Testis (tissue), 3 donors: ENCODE measurements around the gene BSX. TPM values are rescaled to one million over a fixed set of nuclear protein-coding genes. Genes with fewer than 3 reads are reported as not detected.

Source experiments
- DNase-seq: peaks from one replicate; pipeline ENCODE4 v3.0.0-alpha.2; 2019
- H3K27ac ChIP-seq, 2 donors: fragments of 200-600 bp; sonication (generic); one replicate each; pipeline ENCODE4 v1.5.1; 2019
- H3K27me3 ChIP-seq: fragments of 200-600 bp; sonication (generic); one replicate; pipeline ENCODE4 v1.5.1; 2019
- H3K36me3 ChIP-seq: fragments of 200-600 bp; sonication (generic); one replicate; pipeline ENCODE4 v1.5.1; 2017; ENCODE audit warnings: low read depth; ENCODE audit errors: missing control alignments
- H3K4me1 ChIP-seq: fragments of 200-600 bp; sonication (generic); one replicate; pipeline ENCODE4 v1.5.1; 2019
- H3K4me3 ChIP-seq, 2 donors: fragments of 200-600 bp; sonication (generic); one replicate each; pipeline ENCODE4 v1.5.1; 2017 to 2019
- H3K9me3 ChIP-seq: fragments of 200-600 bp; sonication (generic); one replicate; pipeline ENCODE4 v1.5.1; 2017
- POLR2A ChIP-seq: fragments of 450-650 bp; IDR thresholded peaks from one replicate; pipeline ENCODE4 v1.6.1; 2017; ENCODE audit warnings: antibody characterized with exemption, mild to moderate bottlenecking, moderate library complexity
- WGBS, 2 donors: methylation state at CpG; one replicate each; pipeline ENCODE4 v1.1.5; 2018; 5-methylcytosine and 5-hydroxymethylcytosine counted together
- intact Hi-C: fragments of 100-400 bp; cut with DNase I; formaldehyde crosslinking; loops from one replicate; pipeline ENCODE4 v1.15.1; 2023; ENCODE audit warnings: low total_unique reads
- polyA plus RNA-seq: library from polyadenylated mRNA; stranded (reverse); fragments of 350-450 nt; fragmentation: Illumina TruSeq; extraction: RNeasy Lipid Tissue Mini Kit (QIAGEN cat#74804); gene quantifications from one replicate; pipeline ENCODE4 v1.2.3, GENCODE V29; 2014; ENCODE audit warnings: low read depth, low replicate concordance; ENCODE audit not compliant: insufficient read depth
- total RNA-seq, 2 donors: library from RNA; depleted of rRNA; stranded (reverse); fragments of >200 nt; gene quantifications; one replicate each; pipeline ENCODE4 v1.2.3, GENCODE V29; 2016
- TF ChIP-seq, protein P1 (sequence below), 3 experiments: fragments of 450-650 bp in 2 of 3; fragments of 200-600 bp in 1 of 3; sonication (generic) in 1 of 3; IDR thresholded peaks; one replicate each; pipeline ENCODE4 v1.5.1; 2016 to 2019; ENCODE audit warnings: antibody characterized with exemption in 3 of 3, mild to moderate bottlenecking in 2 of 3, moderate library complexity in 1 of 3

The BSX gene
- total and polyA plus RNA-seq, 3 donors from 2014 or later: not detected

DNA sequence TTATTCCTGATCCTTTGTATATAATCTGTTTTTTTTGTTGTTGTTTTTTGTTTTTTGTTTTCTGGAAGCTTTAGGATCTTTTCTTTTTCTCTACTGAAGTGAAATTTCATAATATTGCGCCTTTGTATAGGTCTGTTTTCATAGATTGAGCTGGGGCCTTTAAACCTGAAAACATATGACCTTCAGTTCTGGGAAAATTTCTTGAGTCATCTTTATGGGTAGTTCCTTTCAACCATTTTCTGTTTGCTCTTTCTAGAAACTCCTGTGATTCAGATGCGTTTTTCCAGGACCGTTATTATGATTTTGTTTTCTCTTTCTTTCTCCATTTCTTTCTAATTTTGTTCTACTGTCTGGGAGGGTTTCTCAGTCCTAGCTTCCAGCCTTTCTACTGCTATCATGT lies 43.7 kb downstream of the BSX start:
- Histone ChIP-seq H3K4me1 (no peaks in the 10 kb centered on the region), H3K27me3 (no peaks in the 10 kb centered on the region), H3K9me3 (no peaks in the 10 kb centered on the region), H3K36me3 (no peaks in the 10 kb centered on the region), H3K4me3 (no peak overlapping the region), H3K27ac (no peak overlapping the region)
- 84 to 94% methylated on average over 3 of the region's 3 CpGs for WGBS, 2 donors
- intact Hi-C loops: no loop called here
- TF ChIP-seq, protein P1, sequence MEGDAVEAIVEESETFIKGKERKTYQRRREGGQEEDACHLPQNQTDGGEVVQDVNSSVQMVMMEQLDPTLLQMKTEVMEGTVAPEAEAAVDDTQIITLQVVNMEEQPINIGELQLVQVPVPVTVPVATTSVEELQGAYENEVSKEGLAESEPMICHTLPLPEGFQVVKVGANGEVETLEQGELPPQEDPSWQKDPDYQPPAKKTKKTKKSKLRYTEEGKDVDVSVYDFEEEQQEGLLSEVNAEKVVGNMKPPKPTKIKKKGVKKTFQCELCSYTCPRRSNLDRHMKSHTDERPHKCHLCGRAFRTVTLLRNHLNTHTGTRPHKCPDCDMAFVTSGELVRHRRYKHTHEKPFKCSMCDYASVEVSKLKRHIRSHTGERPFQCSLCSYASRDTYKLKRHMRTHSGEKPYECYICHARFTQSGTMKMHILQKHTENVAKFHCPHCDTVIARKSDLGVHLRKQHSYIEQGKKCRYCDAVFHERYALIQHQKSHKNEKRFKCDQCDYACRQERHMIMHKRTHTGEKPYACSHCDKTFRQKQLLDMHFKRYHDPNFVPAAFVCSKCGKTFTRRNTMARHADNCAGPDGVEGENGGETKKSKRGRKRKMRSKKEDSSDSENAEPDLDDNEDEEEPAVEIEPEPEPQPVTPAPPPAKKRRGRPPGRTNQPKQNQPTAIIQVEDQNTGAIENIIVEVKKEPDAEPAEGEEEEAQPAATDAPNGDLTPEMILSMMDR (IDR thresholded peaks at IDR 0.05): no peak
- TF ChIP-seq POLR2A: no peak
- no peak for DNase-seq

DNA sequence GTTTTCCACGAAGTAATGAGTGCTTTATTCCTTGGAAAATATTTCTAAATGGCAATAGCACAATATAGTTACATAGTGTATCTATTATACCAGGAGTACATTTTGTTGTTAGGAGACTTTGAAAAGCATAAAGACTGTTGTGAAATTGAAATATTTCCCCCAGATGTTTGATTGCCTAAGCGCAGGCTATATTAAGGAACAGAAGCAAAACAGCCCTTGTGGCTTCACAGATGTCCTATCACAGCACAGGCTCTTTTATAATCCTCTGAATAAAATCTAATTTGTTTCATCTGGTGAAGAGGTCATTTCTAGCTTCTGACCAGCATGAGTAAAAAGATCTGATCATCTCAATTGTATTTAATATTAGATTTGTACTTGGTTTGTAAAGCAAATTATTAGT lies 48.2 kb downstream of the BSX start:
- H3K36me3 ChIP-seq: no peaks in the 10 kb centered on the region
- H3K4me3 ChIP-seq: no peak overlapping the region
- intact Hi-C loops: no loop called here
- no peaks in the 10 kb centered on the region for H3K27me3 ChIP-seq
- no peak for DNase-seq
- no peak overlapping the region for H3K27ac ChIP-seq
- no peak for TF ChIP-seq POLR2A
- TF ChIP-seq, protein P1 (IDR thresholded peaks at IDR 0.05): no peak
- H3K9me3 ChIP-seq: no peaks in the 10 kb centered on the region
- WGBS, 2 donors: 52 to 53% methylated on average over 2 of the region's 2 CpGs
- no peaks in the 10 kb centered on the region for H3K4me1 ChIP-seq

DNA sequence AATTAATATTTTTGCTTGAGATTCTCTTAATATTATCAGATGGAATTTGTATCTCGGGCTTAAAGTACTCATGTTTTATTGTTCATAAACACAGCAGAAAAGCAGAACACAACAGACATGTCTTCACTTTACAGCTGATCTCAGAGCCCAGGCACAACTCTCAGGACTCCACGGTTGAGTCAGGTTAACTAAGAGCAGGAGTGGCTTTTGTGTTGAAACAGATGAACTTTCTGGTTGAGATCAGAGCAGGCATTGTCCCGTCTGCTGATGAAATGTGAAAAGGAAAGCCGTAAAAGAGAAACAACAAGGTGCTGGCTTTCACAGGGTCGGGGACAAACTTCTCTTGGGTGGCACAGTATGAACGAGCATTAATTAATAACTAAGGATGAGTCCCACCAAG lies 50.1 kb downstream of the BSX start:
- H3K27ac ChIP-seq: no peak overlapping the region
- H3K9me3 ChIP-seq: no peaks in the 10 kb centered on the region
- no peaks in the 10 kb centered on the region for H3K27me3 ChIP-seq
- intact Hi-C loops: no loop called here
- TF ChIP-seq, protein P1 (IDR thresholded peaks at IDR 0.05): no peak
- no peak for TF ChIP-seq POLR2A
- no peak overlapping the region for H3K4me3 ChIP-seq
- H3K4me1 ChIP-seq: no peaks in the 10 kb centered on the region
- no peak for DNase-seq
- no peaks in the 10 kb centered on the region for H3K36me3 ChIP-seq
- 84 to 85% methylated on average over 6 of the region's 6 CpGs for WGBS, 2 donors

Other genes starting within 250 kb of the BSX start
- under 1 TPM in 1 of 2 donors, not detected in 1; 0.50 TPM for gene CRTAM, start 143.3 kb downstream of the BSX start, total RNA-seq
- 1.7 TPM for gene CRTAM, start 143.3 kb downstream of the BSX start, polyA plus RNA-seq
- gene JHY, start 99.1 kb downstream of the BSX start, total RNA-seq: 10 to 100 TPM; 22.3 to 32.7 TPM
- gene JHY, start 99.1 kb downstream of the BSX start, polyA plus RNA-seq: 46.3 TPM
- 1,000 to 10,000 TPM in 1 of 2 donors, 100 to 1,000 TPM in 1; 863 to 1,081 TPM for gene HSPA8, start 80.3 kb upstream of the BSX start, total RNA-seq
- 1,106 TPM for gene HSPA8, start 80.3 kb upstream of the BSX start, polyA plus RNA-seq
- 1 to 10 TPM; 6.0 to 6.3 TPM for gene CLMP, start 213.4 kb upstream of the BSX start, total RNA-seq
- 6.5 TPM for gene CLMP, start 213.4 kb upstream of the BSX start, polyA plus RNA-seq